ENCODE results near the gene CATSPER3. TPM values are rescaled to one million over a fixed set of nuclear protein-coding genes. Genes with fewer than 3 reads are reported as not detected.

The CATSPER3 gene
- total and polyA plus RNA-seq, 2 donors from 2014 or later, result 1.4 TPM

- peak in 1 of 5 donors; percentile 21 for DNase-seq
- Histone ChIP-seq H3K4me3 (ENCODE audit: low read length in 3 of 3) (no peak overlapping the region), H3K9me3 (ENCODE audit: control insufficient read depth in 2 of 3, insufficient read depth in 1 of 3, low read length in 3 of 3) (no peaks in the 10 kb centered on the region), H3K27me3 (ENCODE audit: control insufficient read depth, insufficient read depth, low read length) (no peaks in the 10 kb centered on the region), H3K36me3 (ENCODE audit: control insufficient read depth in 2 of 3, insufficient read depth in 3 of 3, low read length in 3 of 3) (no peaks in the 10 kb centered on the region), H3K4me1 (ENCODE audit: control insufficient read depth in 2 of 3, insufficient read depth in 2 of 3, low read depth in 1 of 3, low read length in 3 of 3) (no peaks in the 10 kb centered on the region), H3K27ac (ENCODE audit: low read depth in 2 of 2, low read length in 2 of 2) (no peak overlapping the region), H3K9ac (ENCODE audit: low read length in 3 of 3) (no peak overlapping the region)
- intact Hi-C loops (cut with DNase I), result no loop called here
- TF ChIP-seq, protein P1, sequence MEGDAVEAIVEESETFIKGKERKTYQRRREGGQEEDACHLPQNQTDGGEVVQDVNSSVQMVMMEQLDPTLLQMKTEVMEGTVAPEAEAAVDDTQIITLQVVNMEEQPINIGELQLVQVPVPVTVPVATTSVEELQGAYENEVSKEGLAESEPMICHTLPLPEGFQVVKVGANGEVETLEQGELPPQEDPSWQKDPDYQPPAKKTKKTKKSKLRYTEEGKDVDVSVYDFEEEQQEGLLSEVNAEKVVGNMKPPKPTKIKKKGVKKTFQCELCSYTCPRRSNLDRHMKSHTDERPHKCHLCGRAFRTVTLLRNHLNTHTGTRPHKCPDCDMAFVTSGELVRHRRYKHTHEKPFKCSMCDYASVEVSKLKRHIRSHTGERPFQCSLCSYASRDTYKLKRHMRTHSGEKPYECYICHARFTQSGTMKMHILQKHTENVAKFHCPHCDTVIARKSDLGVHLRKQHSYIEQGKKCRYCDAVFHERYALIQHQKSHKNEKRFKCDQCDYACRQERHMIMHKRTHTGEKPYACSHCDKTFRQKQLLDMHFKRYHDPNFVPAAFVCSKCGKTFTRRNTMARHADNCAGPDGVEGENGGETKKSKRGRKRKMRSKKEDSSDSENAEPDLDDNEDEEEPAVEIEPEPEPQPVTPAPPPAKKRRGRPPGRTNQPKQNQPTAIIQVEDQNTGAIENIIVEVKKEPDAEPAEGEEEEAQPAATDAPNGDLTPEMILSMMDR (IDR thresholded peaks at IDR 0.05; ENCODE audit: borderline replicate concordance, extremely low read depth, insufficient read depth), result no peak
- no peak for FAIRE-seq
These were observed 45.7 kb downstream of the CATSPER3 start for GRCh38 chr5:135013445-135013844.

DNA sequence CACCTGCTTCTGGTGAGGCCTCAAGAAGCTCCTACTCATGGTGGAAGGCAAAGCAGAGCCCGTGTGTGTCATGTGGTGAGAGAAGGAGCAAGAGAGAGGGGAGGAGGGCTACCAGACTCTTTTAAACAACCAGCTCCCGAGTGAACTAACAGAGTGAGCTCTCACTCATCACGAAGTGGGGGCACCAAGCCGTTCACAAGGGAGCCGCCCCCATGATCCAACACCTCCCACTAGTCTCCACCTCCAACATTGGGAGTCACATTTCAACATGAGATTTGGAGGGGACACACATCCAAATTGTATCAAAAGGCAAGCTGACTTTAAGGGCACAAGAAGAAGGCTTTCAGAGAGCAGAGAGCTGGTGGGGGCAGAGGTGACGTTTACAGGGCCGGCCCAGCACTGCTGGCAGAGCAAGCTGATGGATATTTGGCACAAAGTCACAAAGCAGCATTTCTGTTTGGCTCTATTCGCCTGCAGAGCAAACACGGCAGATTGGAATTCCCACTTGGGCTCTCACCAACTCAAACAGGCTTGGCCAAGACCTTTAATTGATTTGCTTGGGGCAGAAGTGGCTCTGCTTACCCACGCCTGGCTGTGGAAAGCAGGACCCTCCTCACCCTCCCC, 46.4 kb downstream of the CATSPER3 start:
- no peak for FAIRE-seq
- Histone ChIP-seq H3K4me3 (ENCODE audit: low read length in 3 of 3) (no peak overlapping the region), H3K36me3 (ENCODE audit: control insufficient read depth in 2 of 3, insufficient read depth in 3 of 3, low read length in 3 of 3) (no peaks in the 10 kb centered on the region), H3K9me3 (ENCODE audit: control insufficient read depth in 2 of 3, insufficient read depth in 1 of 3, low read length in 3 of 3) (no peaks in the 10 kb centered on the region), H3K4me1 (ENCODE audit: control insufficient read depth in 2 of 3, insufficient read depth in 2 of 3, low read depth in 1 of 3, low read length in 3 of 3) (no peaks in the 10 kb centered on the region), H3K9ac (ENCODE audit: low read length in 3 of 3) (no peak overlapping the region), H3K27me3 (ENCODE audit: control insufficient read depth, insufficient read depth, low read length) (no peaks in the 10 kb centered on the region), H3K27ac (ENCODE audit: low read depth in 2 of 2, low read length in 2 of 2) (no peak overlapping the region)
- intact Hi-C loops (cut with DNase I), result no loop called here
- TF ChIP-seq, protein P1 (IDR thresholded peaks at IDR 0.05; ENCODE audit: borderline replicate concordance, extremely low read depth, insufficient read depth), result no peak
- DNase-seq, result peak in 1 of 5 donors; percentile 41

GRCh38 chr5:135015942-135016341, 48.2 kb downstream of the CATSPER3 start:
- H3K4me3 ChIP-seq (ENCODE audit: low read length in 3 of 3), result no peak overlapping the region
- no peak for FAIRE-seq

More at GRCh38 chr5:135015942-135016341, 48.2 kb downstream of the CATSPER3 start:
- H3K36me3 ChIP-seq (ENCODE audit: control insufficient read depth in 2 of 3, insufficient read depth in 3 of 3, low read length in 3 of 3), result no peaks in the 10 kb centered on the region
- intact Hi-C loops (cut with DNase I), result no loop called here
- H3K27me3 ChIP-seq (ENCODE audit: control insufficient read depth, insufficient read depth, low read length), result no peaks in the 10 kb centered on the region
- TF ChIP-seq, protein P1 (IDR thresholded peaks at IDR 0.05; ENCODE audit: borderline replicate concordance, extremely low read depth, insufficient read depth), result no peak
- H3K9ac ChIP-seq (ENCODE audit: low read length in 3 of 3), result no peak overlapping the region
- peak in 2 of 5 donors; percentile 9 to 10 for DNase-seq
- H3K27ac ChIP-seq (ENCODE audit: low read depth in 2 of 2, low read length in 2 of 2), result no peak overlapping the region
- no peaks in the 10 kb centered on the region for H3K9me3 ChIP-seq (ENCODE audit: control insufficient read depth in 2 of 3, insufficient read depth in 1 of 3, low read length in 3 of 3)
- no peaks in the 10 kb centered on the region for H3K4me1 ChIP-seq (ENCODE audit: control insufficient read depth in 2 of 3, insufficient read depth in 2 of 3, low read depth in 1 of 3, low read length in 3 of 3)
